WTC11 (cell line): ENCODE data around the gene IZUMO4. TPM values are rescaled to one million over a fixed set of nuclear protein-coding genes. Genes with fewer than 3 reads are reported as not detected.

Experiments
- ATAC-seq: fragments of 200-7000 bp; cut with Tn5 transposase; 2 replicates; pipeline ENCODE4 v1.10.0; 2021; ENCODE audit warnings: mild to moderate bottlenecking, moderate library complexity
- CTCF ChIA-PET: fragments of 300-600 bp; sonication (Branson Sonifier 250); formaldehyde crosslinking; loops from one replicate; lab custom pipeline; 2021; ENCODE audit warnings: antibody characterized with exemption; lab: Charles Lee
- POLR2A ChIA-PET: fragments of 350-600 bp; sonication (Branson Sonifier 250); formaldehyde crosslinking; loops from one replicate; lab custom pipeline; 2021; ENCODE audit warnings: antibody characterized with exemption; lab: Charles Lee
- DNase-seq: peaks from one replicate; pipeline ENCODE4 v3.0.0; 2021; ENCODE audit warnings: low spot score
- H3K27ac Mint-ChIP-seq: 2 replicates; pipeline ENCODE4 v1.8.0; 2021; ENCODE audit warnings: mixed read lengths
- H3K27me3 Mint-ChIP-seq: 2 replicates; pipeline ENCODE4 v1.8.0; 2021; ENCODE audit warnings: low read depth, mild to moderate bottlenecking, moderate library complexity, mixed read lengths
- H3K36me3 Mint-ChIP-seq: 2 replicates; pipeline ENCODE4 v1.8.0; 2021; ENCODE audit warnings: mixed read lengths
- H3K4me1 Mint-ChIP-seq: 2 replicates; pipeline ENCODE4 v1.8.0; 2022; ENCODE audit warnings: mixed read lengths
- H3K4me3 Mint-ChIP-seq: 2 replicates; pipeline ENCODE4 v1.8.0; 2021; ENCODE audit warnings: mild to moderate bottlenecking, moderate library complexity, mixed read lengths
- H3K9me3 Mint-ChIP-seq: 2 replicates; pipeline ENCODE4 v1.8.0; 2021; ENCODE audit warnings: mixed read lengths
- ATF2 ChIP-seq: sonication (generic); formaldehyde crosslinking; IDR thresholded peaks from 2 replicates; pipeline ENCODE4 v1.8.1; 2022; ENCODE audit warnings: low read depth, missing genetic modification reagents, borderline replicate concordance
- CREB1 ChIP-seq: sonication (generic); formaldehyde crosslinking; IDR thresholded peaks from 2 replicates; pipeline ENCODE4 v1.8.0; 2023; ENCODE audit warnings: mild to moderate bottlenecking, missing genetic modification reagents
- E2F1 ChIP-seq: sonication (generic); formaldehyde crosslinking; IDR thresholded peaks from 2 replicates; pipeline ENCODE4 v1.8.0; 2022; ENCODE audit warnings: mild to moderate bottlenecking, missing genetic modification reagents
- ESRRA ChIP-seq: sonication (generic); formaldehyde crosslinking; IDR thresholded peaks from 2 replicates; pipeline ENCODE4 v1.8.1; 2022; ENCODE audit warnings: mild to moderate bottlenecking, missing genetic modification reagents, borderline replicate concordance
- ETV6 ChIP-seq: sonication (generic); formaldehyde crosslinking; IDR thresholded peaks from 2 replicates; pipeline ENCODE4 v1.8.1; 2022; ENCODE audit warnings: mild to moderate bottlenecking, missing genetic modification reagents
- GABPB1 ChIP-seq: sonication (generic); formaldehyde crosslinking; IDR thresholded peaks from 2 replicates; pipeline ENCODE4 v1.8.1; 2023; ENCODE audit warnings: mild to moderate bottlenecking, missing genetic modification reagents
- HMGA2 ChIP-seq: fragments of 250-450 bp; sonication (Bioruptor Pico); IDR thresholded peaks from 2 replicates; pipeline ENCODE4 v1.4.0; 2021; ENCODE audit warnings: mild to moderate bottlenecking, moderate library complexity
- IRF1 ChIP-seq: sonication (generic); formaldehyde crosslinking; IDR thresholded peaks from 2 replicates; pipeline ENCODE4 v1.8.0; 2023; ENCODE audit warnings: missing genetic modification reagents
- JUN ChIP-seq: sonication (generic); formaldehyde crosslinking; IDR thresholded peaks from 2 replicates; pipeline ENCODE4 v1.8.0; 2023; ENCODE audit warnings: mild to moderate bottlenecking, missing genetic modification reagents
- KAT7 ChIP-seq: sonication (generic); formaldehyde crosslinking; IDR thresholded peaks from 2 replicates; pipeline ENCODE4 v1.8.1; 2023; ENCODE audit warnings: missing genetic modification reagents, mild to moderate bottlenecking, borderline replicate concordance
- NFE2L1 ChIP-seq: sonication (generic); formaldehyde crosslinking; IDR thresholded peaks from 2 replicates; pipeline ENCODE4 v1.8.1; 2023; ENCODE audit warnings: missing genetic modification reagents
- NR1H2 ChIP-seq: sonication (generic); formaldehyde crosslinking; IDR thresholded peaks from 2 replicates; pipeline ENCODE4 v1.9.0; 2021; ENCODE audit warnings: mild to moderate bottlenecking, moderate library complexity, missing genetic modification reagents
- PRDM15 ChIP-seq: sonication (generic); formaldehyde crosslinking; IDR thresholded peaks from 2 replicates; pipeline ENCODE4 v1.8.0; 2022; ENCODE audit warnings: missing genetic modification reagents
- SMAD3 ChIP-seq: sonication (generic); formaldehyde crosslinking; IDR thresholded peaks from 2 replicates; pipeline ENCODE4 v1.8.0; 2022; ENCODE audit warnings: missing genetic modification reagents, mild to moderate bottlenecking, borderline replicate concordance
- SMAD4 ChIP-seq: sonication (generic); formaldehyde crosslinking; IDR thresholded peaks from 2 replicates; pipeline ENCODE4 v1.8.0; 2022; ENCODE audit warnings: mild to moderate bottlenecking, missing genetic modification reagents
- SOX15 ChIP-seq: fragments of 250-450 bp; sonication (Bioruptor Pico); IDR thresholded peaks from 2 replicates; pipeline ENCODE4 v1.9.0; 2021; ENCODE audit warnings: mild to moderate bottlenecking
- SP1 ChIP-seq: sonication (generic); formaldehyde crosslinking; conservative IDR thresholded peaks from 2 replicates; pipeline ENCODE4 v1.8.1; 2022; ENCODE audit warnings: missing genetic modification reagents
- ZNF232 ChIP-seq: sonication (generic); formaldehyde crosslinking; IDR thresholded peaks from 2 replicates; pipeline ENCODE4 v1.8.0; 2022; ENCODE audit warnings: mild to moderate bottlenecking, missing genetic modification reagents
- ZNF263 ChIP-seq: sonication (generic); formaldehyde crosslinking; IDR thresholded peaks from 2 replicates; pipeline ENCODE4 v1.8.1; 2022; ENCODE audit warnings: low read depth, mild to moderate bottlenecking, moderate library complexity, missing genetic modification reagents
- ZNF416 ChIP-seq: fragments of 250-450 bp; sonication (Bioruptor Pico); IDR thresholded peaks from 2 replicates; pipeline ENCODE4 v1.9.0; 2021; ENCODE audit warnings: mild to moderate bottlenecking, inconsistent platforms
- ZNF671 ChIP-seq: fragments of 250-450 bp; sonication (Bioruptor Pico); IDR thresholded peaks from 2 replicates; pipeline ENCODE4 v1.8.0; 2021; ENCODE audit warnings: mild to moderate bottlenecking
- total RNA-seq: library from RNA; stranded (reverse); gene quantifications from 3 replicates; pipeline ENCODE4 v1.2.3, GENCODE V29; 2021
- TF ChIP-seq, protein P1 (sequence below): sonication (generic); formaldehyde crosslinking; IDR thresholded peaks from 2 replicates; pipeline ENCODE4 v1.8.1; 2023; ENCODE audit warnings: mild to moderate bottlenecking, missing genetic modification reagents

IZUMO4 gene
- total RNA-seq, 1 experiment from 2014 or later: 1.9 TPM

DNA sequence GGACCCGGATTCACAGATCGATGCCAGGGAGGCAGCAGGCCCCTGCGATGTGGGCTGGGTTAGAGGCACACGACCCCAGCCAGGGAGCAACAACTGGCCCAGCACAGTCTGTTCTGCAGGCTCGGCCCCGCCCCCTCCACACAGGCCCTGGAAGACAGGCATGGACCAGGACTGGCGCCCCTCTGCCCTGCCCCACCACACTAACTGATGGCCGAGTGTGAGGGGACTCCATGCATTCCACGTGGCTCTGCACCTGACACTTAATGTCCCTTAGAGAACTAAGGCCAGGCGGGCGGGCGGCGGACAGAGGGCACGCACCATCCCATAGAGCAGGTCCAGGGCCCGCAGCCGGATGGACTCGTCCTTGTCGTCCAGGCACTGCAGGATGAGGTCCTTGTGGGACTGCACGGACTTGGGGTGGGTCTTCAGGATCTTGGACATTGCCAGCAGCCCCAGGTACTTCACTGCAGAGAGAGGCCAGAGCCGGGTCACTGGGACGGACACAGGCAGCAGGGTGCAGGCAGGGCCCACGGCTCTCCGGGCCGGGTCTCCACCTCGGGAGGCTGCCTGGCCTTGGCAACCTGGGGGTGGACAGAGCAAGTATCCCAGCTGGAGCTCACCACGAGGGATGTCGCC, 24.8 kb downstream of the IZUMO4 start:
- CTCF ChIA-PET: interaction anchor here (0.6 kb wide), 1 partner anchor 176 kb away, joined by 3 read pairs; no protein-coding TSS in a partner anchor

DNA sequence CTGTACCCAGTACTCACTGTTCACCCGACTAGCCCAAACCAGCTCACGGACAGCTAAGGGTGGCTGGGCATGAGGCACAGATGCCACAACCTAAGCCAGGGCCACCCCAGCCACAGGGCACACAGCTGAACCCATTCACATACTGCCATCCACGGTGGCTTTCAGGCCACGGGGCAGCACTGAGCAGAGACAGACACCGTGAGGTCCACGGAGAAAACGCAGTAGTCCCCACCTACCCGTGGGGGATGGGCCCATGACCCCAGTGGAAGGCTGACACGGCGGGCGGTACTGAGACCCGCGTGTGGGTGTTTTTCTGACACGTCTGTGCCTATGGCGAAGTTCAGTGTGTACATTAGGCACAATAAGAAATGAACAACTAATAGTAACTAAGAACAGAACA, 25.5 kb downstream of the IZUMO4 start:
- no peaks in the 10 kb centered on the region for H3K9me3 Mint-ChIP-seq
- POLR2A ChIA-PET: no interaction called here
- no peaks in the 10 kb centered on the region for H3K4me1 Mint-ChIP-seq
- DNase-seq (no peak), ATAC-seq (no peak)
- H3K36me3 Mint-ChIP-seq: peaks cover 57% of the 10 kb centered on the region
- H3K4me3 Mint-ChIP-seq: no peak overlapping the region
- H3K27ac Mint-ChIP-seq: no peak overlapping the region
- CTCF ChIA-PET: interaction anchor here (0.6 kb wide), 1 partner anchor 176 kb away, joined by 3 read pairs; no protein-coding TSS in a partner anchor
- H3K27me3 Mint-ChIP-seq: no peaks in the 10 kb centered on the region
- TF ChIP-seq ZNF263 (CRISPR knock-in tag) (no peak), PRDM15 (no peak), GABPB1 (CRISPR knock-in tag) (no peak), E2F1 (no peak), HMGA2 (CRISPR knock-in tag) (no peak), CREB1 (CRISPR knock-in tag) (no peak), SOX15 (CRISPR knock-in tag) (no peak), ZNF232 (CRISPR knock-in tag) (no peak), ZNF416 (CRISPR knock-in tag) (no peak), SMAD4 (CRISPR knock-in tag) (no peak), ETV6 (no peak), SMAD3 (no peak), SP1 (no peak), NFE2L1 (no peak), ATF2 (no peak), IRF1 (no peak)
- TF ChIP-seq, protein P1, sequence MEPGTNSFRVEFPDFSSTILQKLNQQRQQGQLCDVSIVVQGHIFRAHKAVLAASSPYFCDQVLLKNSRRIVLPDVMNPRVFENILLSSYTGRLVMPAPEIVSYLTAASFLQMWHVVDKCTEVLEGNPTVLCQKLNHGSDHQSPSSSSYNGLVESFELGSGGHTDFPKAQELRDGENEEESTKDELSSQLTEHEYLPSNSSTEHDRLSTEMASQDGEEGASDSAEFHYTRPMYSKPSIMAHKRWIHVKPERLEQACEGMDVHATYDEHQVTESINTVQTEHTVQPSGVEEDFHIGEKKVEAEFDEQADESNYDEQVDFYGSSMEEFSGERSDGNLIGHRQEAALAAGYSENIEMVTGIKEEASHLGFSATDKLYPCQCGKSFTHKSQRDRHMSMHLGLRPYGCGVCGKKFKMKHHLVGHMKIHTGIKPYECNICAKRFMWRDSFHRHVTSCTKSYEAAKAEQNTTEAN (CRISPR knock-in tag): no peak

More for the DNA sequence above, 24.8 kb downstream of the IZUMO4 start:
- Mint-ChIP-seq H3K9me3 (no peaks in the 10 kb centered on the region), H3K27ac (no peak overlapping the region), H3K36me3 (peaks cover 56% of the 10 kb centered on the region), H3K4me3 (no peak overlapping the region), H3K4me1 (no peaks in the 10 kb centered on the region), H3K27me3 (no peaks in the 10 kb centered on the region)
- ATAC-seq: no peak
- POLR2A ChIA-PET: no interaction called here
- DNase-seq: no peak
- TF ChIP-seq NR1H2: no peak
- no peak for TF ChIP-seq ESRRA (CRISPR knock-in tag)
- no peak for TF ChIP-seq JUN (CRISPR knock-in tag)
- TF ChIP-seq ZNF671: no peak
- TF ChIP-seq ATF2: no peak
- TF ChIP-seq KAT7 (CRISPR knock-in tag): no peak
